Measurements from ENCODE around the gene ALS2. TPM values are rescaled to one million over a fixed set of nuclear protein-coding genes. Genes with fewer than 3 reads are reported as not detected.

ALS2 gene
- total and polyA plus RNA-seq, 2 of the 8 experiments (the other 6 are each of a cell fraction or from before 2014, with no cell fraction given), result 12.1 to 34.5 TPM

DNA sequence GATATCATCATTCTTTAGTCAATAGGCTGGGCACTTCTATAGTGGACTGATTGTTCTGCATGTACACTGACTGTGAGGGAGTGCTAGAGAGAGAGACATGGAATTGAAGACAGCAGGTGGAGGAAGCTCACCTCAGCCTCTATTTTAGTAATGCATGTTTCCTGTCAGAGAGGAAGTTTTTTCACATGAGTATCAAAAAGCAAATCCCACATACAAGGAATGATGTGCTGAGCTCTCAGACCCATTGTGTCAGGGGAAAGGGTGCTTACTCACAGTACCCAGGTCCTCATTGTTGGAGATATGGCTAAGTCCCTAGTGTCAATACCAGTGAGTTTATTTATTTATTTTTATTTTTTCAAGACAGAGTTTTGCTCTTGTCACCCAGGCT, 15.7 kb upstream of the ALS2 start:
- H2BK12ac ChIP-seq (ENCODE audit: low read depth, low read length), result no peak overlapping the region
- no peaks in the 10 kb centered on the region for H3K23me2 ChIP-seq (ENCODE audit: low read depth, low read length)
- H2BK20ac ChIP-seq (ENCODE audit: low read length), result no peak overlapping the region
- POLR2A ChIA-PET (ENCODE audit: partially characterized antibody), result no interaction called here
- H3K79me2 ChIP-seq (ENCODE audit: control insufficient read depth in 1 of 2, insufficient read depth in 2 of 2, low read length in 2 of 2), result no peaks in the 10 kb centered on the region
- no peaks in the 10 kb centered on the region for H3K9me3 ChIP-seq (ENCODE audit: insufficient read depth in 2 of 2, low read depth in 1 of 2, low read length in 1 of 2)
- H3K79me1 ChIP-seq (ENCODE audit: low read depth, low read length), result no peaks in the 10 kb centered on the region
- no peak overlapping the region for H4K91ac ChIP-seq (replicated peaks; ENCODE audit: insufficient read length, low read length)
- no peak overlapping the region for H3K56ac ChIP-seq (replicated peaks; ENCODE audit: insufficient read length, low read depth, low read length)
- H3K27me3 ChIP-seq (replicated peaks in 1 of 4; ENCODE audit: control insufficient read depth in 3 of 4, extremely low read depth in 1 of 4, insufficient read depth in 3 of 4, low read length in 3 of 4), result no peaks in the 10 kb centered on the region
- H2BK5ac ChIP-seq (ENCODE audit: low read depth, low read length), result no peak overlapping the region
- H3K23ac ChIP-seq (ENCODE audit: insufficient read length), result no peak overlapping the region
- H4K8ac ChIP-seq (ENCODE audit: extremely low read depth, insufficient read depth, low read length), result no peak overlapping the region
- DNase-seq (ENCODE audit: low read depth in 1 of 2, low spot score in 2 of 2), result no peak
- H3K18ac ChIP-seq (ENCODE audit: extremely low read depth, low read length), result no peak overlapping the region
- H3K4me3 ChIP-seq (ENCODE audit: extremely low read depth in 1 of 4, insufficient read depth in 2 of 4, low read depth in 3 of 4, low read length in 4 of 4), result no peak overlapping the region
- H2AK5ac ChIP-seq (ENCODE audit: low read depth, low read length), result no peak overlapping the region
- no peak overlapping the region for H2BK15ac ChIP-seq (ENCODE audit: low read length)
- H3K4ac ChIP-seq (replicated peaks; ENCODE audit: insufficient read length, low read depth, low read length), result no peak overlapping the region
- no peaks in the 10 kb centered on the region for H4K20me1 ChIP-seq (replicated peaks in 1 of 2; ENCODE audit: control insufficient read depth in 1 of 2, insufficient read depth in 2 of 2, low read length in 2 of 2)
- no peaks in the 10 kb centered on the region for H3K4me1 ChIP-seq (replicated peaks in 1 of 4; ENCODE audit: control insufficient read depth in 3 of 4, insufficient read depth in 4 of 4, low read length in 3 of 4)
- H3K27ac ChIP-seq (ENCODE audit: low read depth, low read length), result no peak overlapping the region
- H3K4me2 ChIP-seq (ENCODE audit: insufficient read depth in 1 of 2, low read depth in 2 of 2, low read length in 2 of 2), result no peak overlapping the region
- H2AFZ ChIP-seq (ENCODE audit: low read length), result no peak overlapping the region
- no peak overlapping the region for H3K14ac ChIP-seq (ENCODE audit: insufficient read length)
- no peak overlapping the region for H2BK120ac ChIP-seq (replicated peaks; ENCODE audit: low read depth, low read length)
- no peak overlapping the region for H4K5ac ChIP-seq (ENCODE audit: insufficient read length, low read depth, low read length)
- CTCF ChIA-PET (ENCODE audit: partially characterized antibody), result interaction anchor here (0.8 to 2.0 kb wide), 14 partner anchors 9 to 433 kb away, joined by 3 to 8 read pairs (median 4); no protein-coding TSS in a partner anchor
- no peaks in the 10 kb centered on the region for H3K36me3 ChIP-seq (ENCODE audit: control insufficient read depth in 2 of 4, insufficient read depth in 4 of 4, low read length in 3 of 4)
- no peak for FAIRE-seq
- H3K9ac ChIP-seq (replicated peaks in 1 of 4; ENCODE audit: extremely low read depth in 1 of 4, low read depth in 3 of 4, low read length in 3 of 4), result no peak overlapping the region
- TF ChIP-seq SP1 (IDR thresholded peaks at IDR 0.05; ENCODE audit: low read depth, low read length), result no peak
- TF ChIP-seq CHD7 (IDR thresholded peaks at IDR 0.05; ENCODE audit: insufficient replicate concordance, low read length), result no peak

Measured in H1 (cell line).